WTC11 (cell line): ENCODE data around the gene EMILIN1. TPM values are rescaled to one million over a fixed set of nuclear protein-coding genes. Genes with fewer than 3 reads are reported as not detected.

Experiments used
- ATAC-seq: fragments of 200-7000 bp; cut with Tn5 transposase; 2 replicates; pipeline ENCODE4 v1.10.0; 2021; ENCODE audit warnings: mild to moderate bottlenecking, moderate library complexity
- CTCF ChIA-PET: fragments of 300-600 bp; sonication (Branson Sonifier 250); formaldehyde crosslinking; loops from one replicate; lab custom pipeline; 2021; ENCODE audit warnings: antibody characterized with exemption; lab: Charles Lee
- POLR2A ChIA-PET: fragments of 350-600 bp; sonication (Branson Sonifier 250); formaldehyde crosslinking; loops from one replicate; lab custom pipeline; 2021; ENCODE audit warnings: antibody characterized with exemption; lab: Charles Lee
- DNase-seq: peaks from one replicate; pipeline ENCODE4 v3.0.0; 2021; ENCODE audit warnings: low spot score
- H3K27ac Mint-ChIP-seq: 2 replicates; pipeline ENCODE4 v1.8.0; 2021; ENCODE audit warnings: mixed read lengths
- H3K27me3 Mint-ChIP-seq: 2 replicates; pipeline ENCODE4 v1.8.0; 2021; ENCODE audit warnings: low read depth, mild to moderate bottlenecking, moderate library complexity, mixed read lengths
- H3K36me3 Mint-ChIP-seq: 2 replicates; pipeline ENCODE4 v1.8.0; 2021; ENCODE audit warnings: mixed read lengths
- H3K4me1 Mint-ChIP-seq: 2 replicates; pipeline ENCODE4 v1.8.0; 2022; ENCODE audit warnings: mixed read lengths
- H3K4me3 Mint-ChIP-seq: 2 replicates; pipeline ENCODE4 v1.8.0; 2021; ENCODE audit warnings: mild to moderate bottlenecking, moderate library complexity, mixed read lengths
- H3K9me3 Mint-ChIP-seq: 2 replicates; pipeline ENCODE4 v1.8.0; 2021; ENCODE audit warnings: mixed read lengths
- ATF1 ChIP-seq: sonication (generic); formaldehyde crosslinking; IDR thresholded peaks from 2 replicates; pipeline ENCODE4 v1.8.1; 2023; ENCODE audit warnings: mild to moderate bottlenecking, moderate library complexity, missing genetic modification reagents
- CREB1 ChIP-seq: sonication (generic); formaldehyde crosslinking; IDR thresholded peaks from 2 replicates; pipeline ENCODE4 v1.8.0; 2023; ENCODE audit warnings: mild to moderate bottlenecking, missing genetic modification reagents
- CTCF ChIP-seq: fragments of 200-600 bp; IDR thresholded peaks from 2 replicates; pipeline ENCODE4 v1.8.0; 2022; ENCODE audit warnings: antibody characterized with exemption
- E2F4 ChIP-seq: sonication (generic); formaldehyde crosslinking; IDR thresholded peaks from 2 replicates; pipeline ENCODE4 v1.8.1; 2022; ENCODE audit warnings: low read depth, mild to moderate bottlenecking, moderate library complexity, missing genetic modification reagents, borderline replicate concordance
- ELF4 ChIP-seq: sonication (generic); formaldehyde crosslinking; IDR thresholded peaks from 2 replicates; pipeline ENCODE4 v1.8.1; 2022; ENCODE audit warnings: low read depth, mild to moderate bottlenecking, moderate library complexity, missing genetic modification reagents
- EMX1 ChIP-seq: fragments of 250-450 bp; sonication (Bioruptor Pico); IDR thresholded peaks from 2 replicates; pipeline ENCODE4 v1.8.0; 2021; ENCODE audit warnings: mild to moderate bottlenecking
- ETV6 ChIP-seq: sonication (generic); formaldehyde crosslinking; IDR thresholded peaks from 2 replicates; pipeline ENCODE4 v1.8.1; 2022; ENCODE audit warnings: mild to moderate bottlenecking, missing genetic modification reagents
- FOXK1 ChIP-seq: sonication (generic); formaldehyde crosslinking; IDR thresholded peaks from 2 replicates; pipeline ENCODE4 v1.8.0; 2022; ENCODE audit warnings: mild to moderate bottlenecking, moderate library complexity, missing genetic modification reagents
- GABPB1 ChIP-seq: sonication (generic); formaldehyde crosslinking; IDR thresholded peaks from 2 replicates; pipeline ENCODE4 v1.8.1; 2023; ENCODE audit warnings: mild to moderate bottlenecking, missing genetic modification reagents
- IRF2 ChIP-seq: sonication (generic); formaldehyde crosslinking; IDR thresholded peaks from 2 replicates; pipeline ENCODE4 v1.8.0; 2022; ENCODE audit warnings: low read depth, missing genetic modification reagents, borderline replicate concordance
- RELA ChIP-seq: sonication (generic); formaldehyde crosslinking; IDR thresholded peaks from 2 replicates; pipeline ENCODE4 v1.8.1; 2022; ENCODE audit warnings: missing genetic modification reagents, mild to moderate bottlenecking, borderline replicate concordance
- SMAD3 ChIP-seq: sonication (generic); formaldehyde crosslinking; IDR thresholded peaks from 2 replicates; pipeline ENCODE4 v1.8.0; 2022; ENCODE audit warnings: missing genetic modification reagents, mild to moderate bottlenecking, borderline replicate concordance
- SP1 ChIP-seq: sonication (generic); formaldehyde crosslinking; conservative IDR thresholded peaks from 2 replicates; pipeline ENCODE4 v1.8.1; 2022; ENCODE audit warnings: missing genetic modification reagents
- TCF7 ChIP-seq: sonication (generic); formaldehyde crosslinking; IDR thresholded peaks from 2 replicates; pipeline ENCODE4 v1.8.0; 2022; ENCODE audit warnings: mild to moderate bottlenecking, low read depth, missing genetic modification reagents, moderate library complexity
- USF1 ChIP-seq: sonication (generic); formaldehyde crosslinking; IDR thresholded peaks from 2 replicates; pipeline ENCODE4 v1.8.0; 2022; ENCODE audit warnings: mild to moderate bottlenecking, missing genetic modification reagents
- ZNF219 ChIP-seq: sonication (generic); formaldehyde crosslinking; IDR thresholded peaks from 2 replicates; pipeline ENCODE4 v1.8.0; 2023; ENCODE audit warnings: missing genetic modification reagents, mild to moderate bottlenecking, borderline replicate concordance
- ZNF263 ChIP-seq: sonication (generic); formaldehyde crosslinking; IDR thresholded peaks from 2 replicates; pipeline ENCODE4 v1.8.1; 2022; ENCODE audit warnings: low read depth, mild to moderate bottlenecking, moderate library complexity, missing genetic modification reagents
- total RNA-seq: library from RNA; stranded (reverse); gene quantifications from 3 replicates; pipeline ENCODE4 v1.2.3, GENCODE V29; 2021
- TF ChIP-seq, protein P1 (sequence below): sonication (generic); formaldehyde crosslinking; IDR thresholded peaks from 2 replicates; pipeline ENCODE4 v1.8.1; 2023; ENCODE audit warnings: mild to moderate bottlenecking, missing genetic modification reagents, moderate library complexity
- TF ChIP-seq, protein P2 (sequence below): sonication (generic); formaldehyde crosslinking; IDR thresholded peaks from 2 replicates; pipeline ENCODE4 v1.8.1; 2023; ENCODE audit warnings: mild to moderate bottlenecking, moderate library complexity, missing genetic modification reagents
- TF ChIP-seq, protein P3 (sequence below): sonication (generic); formaldehyde crosslinking; IDR thresholded peaks from 2 replicates; pipeline ENCODE4 v1.8.1; 2023; ENCODE audit warnings: mild to moderate bottlenecking, missing genetic modification reagents, moderate library complexity
- TF ChIP-seq, protein P4 (sequence below): sonication (generic); formaldehyde crosslinking; IDR thresholded peaks from 2 replicates; pipeline ENCODE4 v1.8.0; 2023; ENCODE audit warnings: mild to moderate bottlenecking, missing genetic modification reagents
- TF ChIP-seq, protein P5 (sequence below): sonication (generic); formaldehyde crosslinking; IDR thresholded peaks from 2 replicates; pipeline ENCODE4 v1.8.1; 2022; ENCODE audit warnings: mild to moderate bottlenecking, moderate library complexity, missing genetic modification reagents
- TF ChIP-seq, protein P6 (sequence below): sonication (generic); formaldehyde crosslinking; IDR thresholded peaks from 2 replicates; pipeline ENCODE4 v1.8.0; 2022; ENCODE audit warnings: mild to moderate bottlenecking, missing genetic modification reagents

Gene EMILIN1
- total RNA-seq, 1 experiment from 2014 or later: 3.5 TPM

GRCh38 chr2:27086090-27086723, 7.8 kb downstream of the EMILIN1 start:
- peak; percentile 81 for ATAC-seq
- ChIA-PET CTCF (interaction anchor here (0.7 to 6.4 kb wide), 25 partner anchors 7 to 217 kb away, joined by 3 to 50 read pairs (median 4); partner anchors contain the start of genes ABHD1, AGBL5, EMILIN1 and OST4), POLR2A (interaction anchor here (0.6 to 2.4 kb wide), 3 partner anchors 14 to 186 kb away, joined by 3 to 9 read pairs (median 9); partner anchors contain the start of genes AGBL5 and OST4)
- TF ChIP-seq SMAD3 (CRISPR knock-in tag) (no peak), RELA (CRISPR knock-in tag) (no peak), USF1 (CRISPR knock-in tag) (peak; percentile 70), ETV6 (CRISPR knock-in tag) (no peak), EMX1 (CRISPR knock-in tag) (0 out of 2 replicates have a peak, but pooled peaks have one; percentile 23), E2F4 (peak; percentile 92), GABPB1 (peak; percentile 85), CREB1 (0 out of 2 replicates have a peak, but pooled peaks have one; percentile 50), TCF7 (CRISPR knock-in tag) (no peak), SP1 (CRISPR knock-in tag) (peak; percentile 87), ATF1 (CRISPR knock-in tag) (no peak), ELF4 (no peak), ZNF263 (CRISPR knock-in tag) (0 out of 2 replicates have a peak, but pooled peaks have one; percentile 26), FOXK1 (CRISPR knock-in tag) (peak; percentile 78), CTCF (peak; percentile 98), ZNF219 (CRISPR knock-in tag) (no peak), IRF2 (CRISPR knock-in tag) (no peak)
- TF ChIP-seq, protein P1, sequence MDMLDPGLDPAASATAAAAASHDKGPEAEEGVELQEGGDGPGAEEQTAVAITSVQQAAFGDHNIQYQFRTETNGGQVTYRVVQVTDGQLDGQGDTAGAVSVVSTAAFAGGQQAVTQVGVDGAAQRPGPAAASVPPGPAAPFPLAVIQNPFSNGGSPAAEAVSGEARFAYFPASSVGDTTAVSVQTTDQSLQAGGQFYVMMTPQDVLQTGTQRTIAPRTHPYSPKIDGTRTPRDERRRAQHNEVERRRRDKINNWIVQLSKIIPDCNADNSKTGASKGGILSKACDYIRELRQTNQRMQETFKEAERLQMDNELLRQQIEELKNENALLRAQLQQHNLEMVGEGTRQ: peak; percentile 87
- TF ChIP-seq, protein P2, sequence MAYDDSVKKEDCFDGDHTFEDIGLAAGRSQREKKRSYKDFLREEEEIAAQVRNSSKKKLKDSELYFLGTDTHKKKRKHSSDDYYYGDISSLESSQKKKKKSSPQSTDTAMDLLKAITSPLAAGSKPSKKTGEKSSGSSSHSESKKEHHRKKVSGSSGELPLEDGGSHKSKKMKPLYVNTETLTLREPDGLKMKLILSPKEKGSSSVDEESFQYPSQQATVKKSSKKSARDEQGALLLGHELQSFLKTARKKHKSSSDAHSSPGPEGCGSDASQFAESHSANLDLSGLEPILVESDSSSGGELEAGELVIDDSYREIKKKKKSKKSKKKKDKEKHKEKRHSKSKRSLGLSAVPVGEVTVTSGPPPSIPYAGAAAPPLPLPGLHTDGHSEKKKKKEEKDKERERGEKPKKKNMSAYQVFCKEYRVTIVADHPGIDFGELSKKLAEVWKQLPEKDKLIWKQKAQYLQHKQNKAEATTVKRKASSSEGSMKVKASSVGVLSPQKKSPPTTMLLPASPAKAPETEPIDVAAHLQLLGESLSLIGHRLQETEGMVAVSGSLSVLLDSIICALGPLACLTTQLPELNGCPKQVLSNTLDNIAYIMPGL: peak; percentile 90; the same call in 1 of the 2 replicates
- TF ChIP-seq, protein P3, sequence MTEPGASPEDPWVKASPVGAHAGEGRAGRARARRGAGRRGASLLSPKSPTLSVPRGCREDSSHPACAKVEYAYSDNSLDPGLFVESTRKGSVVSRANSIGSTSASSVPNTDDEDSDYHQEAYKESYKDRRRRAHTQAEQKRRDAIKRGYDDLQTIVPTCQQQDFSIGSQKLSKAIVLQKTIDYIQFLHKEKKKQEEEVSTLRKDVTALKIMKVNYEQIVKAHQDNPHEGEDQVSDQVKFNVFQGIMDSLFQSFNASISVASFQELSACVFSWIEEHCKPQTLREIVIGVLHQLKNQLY (CRISPR knock-in tag): no peak
- TF ChIP-seq, protein P4, sequence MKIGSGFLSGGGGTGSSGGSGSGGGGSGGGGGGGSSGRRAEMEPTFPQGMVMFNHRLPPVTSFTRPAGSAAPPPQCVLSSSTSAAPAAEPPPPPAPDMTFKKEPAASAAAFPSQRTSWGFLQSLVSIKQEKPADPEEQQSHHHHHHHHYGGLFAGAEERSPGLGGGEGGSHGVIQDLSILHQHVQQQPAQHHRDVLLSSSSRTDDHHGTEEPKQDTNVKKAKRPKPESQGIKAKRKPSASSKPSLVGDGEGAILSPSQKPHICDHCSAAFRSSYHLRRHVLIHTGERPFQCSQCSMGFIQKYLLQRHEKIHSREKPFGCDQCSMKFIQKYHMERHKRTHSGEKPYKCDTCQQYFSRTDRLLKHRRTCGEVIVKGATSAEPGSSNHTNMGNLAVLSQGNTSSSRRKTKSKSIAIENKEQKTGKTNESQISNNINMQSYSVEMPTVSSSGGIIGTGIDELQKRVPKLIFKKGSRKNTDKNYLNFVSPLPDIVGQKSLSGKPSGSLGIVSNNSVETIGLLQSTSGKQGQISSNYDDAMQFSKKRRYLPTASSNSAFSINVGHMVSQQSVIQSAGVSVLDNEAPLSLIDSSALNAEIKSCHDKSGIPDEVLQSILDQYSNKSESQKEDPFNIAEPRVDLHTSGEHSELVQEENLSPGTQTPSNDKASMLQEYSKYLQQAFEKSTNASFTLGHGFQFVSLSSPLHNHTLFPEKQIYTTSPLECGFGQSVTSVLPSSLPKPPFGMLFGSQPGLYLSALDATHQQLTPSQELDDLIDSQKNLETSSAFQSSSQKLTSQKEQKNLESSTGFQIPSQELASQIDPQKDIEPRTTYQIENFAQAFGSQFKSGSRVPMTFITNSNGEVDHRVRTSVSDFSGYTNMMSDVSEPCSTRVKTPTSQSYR (CRISPR knock-in tag): 0 out of 2 replicates have a peak, but pooled peaks have one; percentile 19
- TF ChIP-seq, protein P5, sequence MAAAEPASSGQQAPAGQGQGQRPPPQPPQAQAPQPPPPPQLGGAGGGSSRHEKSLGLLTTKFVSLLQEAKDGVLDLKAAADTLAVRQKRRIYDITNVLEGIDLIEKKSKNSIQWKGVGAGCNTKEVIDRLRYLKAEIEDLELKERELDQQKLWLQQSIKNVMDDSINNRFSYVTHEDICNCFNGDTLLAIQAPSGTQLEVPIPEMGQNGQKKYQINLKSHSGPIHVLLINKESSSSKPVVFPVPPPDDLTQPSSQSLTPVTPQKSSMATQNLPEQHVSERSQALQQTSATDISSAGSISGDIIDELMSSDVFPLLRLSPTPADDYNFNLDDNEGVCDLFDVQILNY (CRISPR knock-in tag): peak; percentile 99
- TF ChIP-seq, protein P6, sequence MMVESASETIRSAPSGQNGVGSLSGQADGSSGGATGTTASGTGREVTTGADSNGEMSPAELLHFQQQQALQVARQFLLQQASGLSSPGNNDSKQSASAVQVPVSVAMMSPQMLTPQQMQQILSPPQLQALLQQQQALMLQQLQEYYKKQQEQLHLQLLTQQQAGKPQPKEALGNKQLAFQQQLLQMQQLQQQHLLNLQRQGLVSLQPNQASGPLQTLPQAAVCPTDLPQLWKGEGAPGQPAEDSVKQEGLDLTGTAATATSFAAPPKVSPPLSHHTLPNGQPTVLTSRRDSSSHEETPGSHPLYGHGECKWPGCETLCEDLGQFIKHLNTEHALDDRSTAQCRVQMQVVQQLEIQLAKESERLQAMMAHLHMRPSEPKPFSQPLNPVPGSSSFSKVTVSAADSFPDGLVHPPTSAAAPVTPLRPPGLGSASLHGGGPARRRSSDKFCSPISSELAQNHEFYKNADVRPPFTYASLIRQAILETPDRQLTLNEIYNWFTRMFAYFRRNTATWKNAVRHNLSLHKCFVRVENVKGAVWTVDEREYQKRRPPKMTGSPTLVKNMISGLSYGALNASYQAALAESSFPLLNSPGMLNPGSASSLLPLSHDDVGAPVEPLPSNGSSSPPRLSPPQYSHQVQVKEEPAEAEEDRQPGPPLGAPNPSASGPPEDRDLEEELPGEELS (CRISPR knock-in tag): peak; percentile 93

More at GRCh38 chr2:27086090-27086723, 7.8 kb downstream of the EMILIN1 start:
- Mint-ChIP-seq H3K4me1 (peaks cover 21% of the 10 kb centered on the region), H3K27ac (no peak overlapping the region), H3K4me3 (peak overlapping the region; percentile 70), H3K36me3 (no peaks in the 10 kb centered on the region), H3K27me3 (peaks cover 23% of the 10 kb centered on the region), H3K9me3 (no peaks in the 10 kb centered on the region)
- peak; percentile 97 for DNase-seq
